Measurements from ENCODE around the gene ZNHIT1. TPM values are rescaled to one million over a fixed set of nuclear protein-coding genes. Genes with fewer than 3 reads are reported as not detected.

Gene ZNHIT1
- total and polyA plus RNA-seq, 4 donors: 49.2 to 167 (median 70.9) TPM

- TF ChIP-seq CTCF (IDR thresholded peaks at IDR 0.05; ENCODE audit: control extremely low read depth, extremely low read depth): no peak
- no peaks in the 10 kb centered on the region for H3K27me3 ChIP-seq (ENCODE audit: control insufficient read depth in 3 of 3, insufficient read depth in 3 of 3, low read length in 2 of 3)
- H3K9ac ChIP-seq (ENCODE audit: insufficient read depth in 1 of 2, low read length in 2 of 2): no peak overlapping the region
- H3K4me1 ChIP-seq (ENCODE audit: control insufficient read depth in 5 of 5, insufficient read depth in 5 of 5, low read length in 5 of 5): peaks cover 0 to 18% (median 7%) of the 10 kb centered on the region in 5 donors
- ATAC-seq (ENCODE audit: insufficient read depth, low FRiP score) (no peak), DNase-seq (no peak)
- H3K27ac ChIP-seq (ENCODE audit: low read depth in 1 of 2, low read length in 1 of 2): no peak overlapping the region
- H3K9me3 ChIP-seq (ENCODE audit: control insufficient read depth in 4 of 4, insufficient read depth in 3 of 4, low read length in 3 of 4): no peaks in the 10 kb centered on the region
- WGBS, 2 donors: 84 to 91% methylated on average over 5 of the region's 5 CpGs
- no peak overlapping the region for H3K4me3 ChIP-seq
- peaks cover 0 to 36% (median 16%) of the 10 kb centered on the region in 4 donors for H3K36me3 ChIP-seq (ENCODE audit: control insufficient read depth in 4 of 4, insufficient read depth in 4 of 4, low read length in 4 of 4)
These were observed 2.3 kb downstream of the ZNHIT1 start for GRCh38 chr7:101220295-101220694.

- no peak for TF ChIP-seq CTCF (IDR thresholded peaks at IDR 0.05; ENCODE audit: control extremely low read depth, extremely low read depth)
- Histone ChIP-seq H3K27me3 (ENCODE audit: control insufficient read depth in 3 of 3, insufficient read depth in 3 of 3, low read length in 2 of 3) (no peaks in the 10 kb centered on the region), H3K4me1 (ENCODE audit: control insufficient read depth in 5 of 5, insufficient read depth in 5 of 5, low read length in 5 of 5) (peaks cover 0 to 10% (median 4%) of the 10 kb centered on the region in 5 donors), H3K9ac (ENCODE audit: insufficient read depth in 1 of 2, low read length in 2 of 2) (no peak overlapping the region), H3K36me3 (ENCODE audit: control insufficient read depth in 4 of 4, insufficient read depth in 4 of 4, low read length in 4 of 4) (peaks cover 0 to 40% (median 16%) of the 10 kb centered on the region in 4 donors), H3K27ac (ENCODE audit: low read depth in 1 of 2, low read length in 1 of 2) (no peak overlapping the region), H3K9me3 (ENCODE audit: control insufficient read depth in 4 of 4, insufficient read depth in 3 of 4, low read length in 3 of 4) (no peaks in the 10 kb centered on the region), H3K4me3 (no peak overlapping the region)
- ATAC-seq (ENCODE audit: insufficient read depth, low FRiP score) (no peak), DNase-seq (no peak)
- 93 to 95% methylated on average over 27 of the region's 27 CpGs for WGBS, 2 donors
These were observed 4.4 kb downstream of the ZNHIT1 start for GRCh38 chr7:101222275-101222830.

- WGBS, 2 donors: 94 to 97% methylated on average over 15 of the region's 15 CpGs
- no peak for DNase-seq
These were observed 5.6 kb downstream of the ZNHIT1 start for GRCh38 chr7:101223528-101223927.

More at GRCh38 chr7:101223528-101223927, 5.6 kb downstream of the ZNHIT1 start:
- H3K9ac ChIP-seq (ENCODE audit: insufficient read depth in 1 of 2, low read length in 2 of 2): no peak overlapping the region
- no peaks in the 10 kb centered on the region for H3K27me3 ChIP-seq (ENCODE audit: control insufficient read depth in 3 of 3, insufficient read depth in 3 of 3, low read length in 2 of 3)
- peaks cover 0 to 44% (median 16%) of the 10 kb centered on the region in 4 donors for H3K36me3 ChIP-seq (ENCODE audit: control insufficient read depth in 4 of 4, insufficient read depth in 4 of 4, low read length in 4 of 4)
- no peak overlapping the region for H3K27ac ChIP-seq (ENCODE audit: low read depth in 1 of 2, low read length in 1 of 2)
- H3K9me3 ChIP-seq (ENCODE audit: control insufficient read depth in 4 of 4, insufficient read depth in 3 of 4, low read length in 3 of 4): no peaks in the 10 kb centered on the region
- no peak overlapping the region for H3K4me3 ChIP-seq
- no peak for ATAC-seq (ENCODE audit: insufficient read depth, low FRiP score)
- H3K4me1 ChIP-seq (ENCODE audit: control insufficient read depth in 5 of 5, insufficient read depth in 5 of 5, low read length in 5 of 5): peaks cover 0 to 7% (median 4%) of the 10 kb centered on the region in 5 donors
- TF ChIP-seq CTCF (IDR thresholded peaks at IDR 0.05; ENCODE audit: control extremely low read depth, extremely low read depth): no peak

All from lung (tissue), 12 donors.